Activated T-cell treated with anti-CD3 and anti-CD28 coated beads, Interleukin-2, amount 50 U/mL, for 72 hours (primary cell): Measurements from ENCODE around the gene CTSL. TPM values are rescaled to one million over a fixed set of nuclear protein-coding genes. Genes with fewer than 3 reads are reported as not detected.

ENCODE experiments used
- ATAC-seq, 2 donors: fragments of 150-1000 bp; cut with Tn5 transposase; replicated peaks in 1 of 2; 2 replicates each; pipeline ENCODE4 v1.10.0; 2021; ENCODE audit warnings: moderate library complexity in 2 of 2, mild to moderate bottlenecking in 1 of 2
- DNase-seq, 2 donors: peaks; one replicate each; pipeline ENCODE4 v3.0.0; 2021 to 2022; ENCODE audit warnings: mixed read lengths in 1 of 2
- H3K27ac Mint-ChIP-seq: one replicate; pipeline ENCODE4 v1.8.0; 2022; ENCODE audit warnings: mild to moderate bottlenecking, moderate library complexity, mixed read lengths
- H3K27me3 Mint-ChIP-seq: one replicate; pipeline ENCODE4 v1.8.0; 2022; ENCODE audit warnings: low read depth, mixed read lengths
- H3K36me3 Mint-ChIP-seq, 2 donors: one replicate each; pipeline ENCODE4 v1.8.0; 2022; ENCODE audit warnings: mixed read lengths in 2 of 2, mild to moderate bottlenecking in 1 of 2; ENCODE audit not compliant: insufficient read depth in 2 of 2
- H3K4me1 Mint-ChIP-seq: one replicate; pipeline ENCODE4 v1.8.0; 2022; ENCODE audit warnings: low read depth, mixed read lengths
- H3K4me3 Mint-ChIP-seq, 2 donors: one replicate each; pipeline ENCODE4 v1.8.0; 2022; ENCODE audit warnings: mild to moderate bottlenecking in 2 of 2, mixed read lengths in 2 of 2, moderate library complexity in 2 of 2
- H3K9me3 Mint-ChIP-seq, 2 donors: one replicate each; pipeline ENCODE4 v1.8.0; 2022; ENCODE audit warnings: mixed read lengths in 2 of 2
- total RNA-seq, 2 donors: library from RNA; stranded (reverse); gene quantifications; one replicate each; pipeline ENCODE4 v1.2.3, GENCODE V29; 2022

CTSL gene
- total RNA-seq, 2 donors from 2014 or later = 2.4 to 5.6 TPM

DNA sequence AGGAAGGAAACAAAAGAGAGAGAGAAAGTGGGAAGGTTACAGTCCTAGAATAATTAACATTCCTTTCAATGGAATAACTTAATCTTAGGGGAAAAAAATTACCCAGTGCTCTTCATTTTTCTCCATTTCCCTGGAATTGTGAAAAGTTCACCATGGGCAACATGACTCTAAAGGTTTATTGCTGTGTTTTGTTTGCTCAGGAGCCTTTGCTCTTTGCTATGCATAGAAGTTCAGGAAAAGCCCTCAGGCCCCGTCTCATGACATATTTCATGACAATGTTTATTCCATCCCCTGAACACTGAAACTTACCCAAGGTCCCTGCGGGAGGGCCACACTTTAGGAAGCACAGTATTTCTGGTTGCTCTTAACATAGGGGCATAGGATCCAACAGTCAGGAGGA is 9.8 kb upstream of the CTSL start:
- Mint-ChIP-seq H3K9me3 (peaks cover 2 to 4% of the 10 kb centered on the region in 2 donors), H3K27ac (no peak overlapping the region), H3K27me3 (peaks cover 30% of the 10 kb centered on the region), H3K4me3 (no peak overlapping the region), H3K36me3 (peaks cover 0 to 1% of the 10 kb centered on the region in 2 donors), H3K4me1 (peaks cover 12% of the 10 kb centered on the region)
- DNase-seq (no peak), ATAC-seq (no peak)

DNA sequence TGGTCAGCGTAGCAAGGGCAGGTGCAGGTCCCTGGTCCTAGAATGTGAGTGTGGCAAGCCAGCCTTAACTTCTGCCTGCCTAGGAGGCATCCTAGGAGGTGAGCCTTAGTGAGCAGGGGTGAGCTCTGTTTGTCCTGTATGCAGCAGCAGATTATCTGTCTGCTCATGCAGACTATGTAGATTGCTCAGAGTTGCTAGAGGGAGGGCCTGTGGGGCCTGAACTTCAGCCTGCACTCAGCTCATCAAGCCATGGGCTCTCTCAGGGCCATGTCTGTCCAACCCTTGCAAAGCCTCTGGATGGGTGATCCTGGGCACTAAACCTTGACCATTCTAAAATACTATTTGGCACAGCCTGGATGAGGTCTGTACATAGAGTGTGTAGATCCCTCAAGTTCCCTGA is 8.5 kb upstream of the CTSL start:
- no peak overlapping the region for H3K4me3 Mint-ChIP-seq
- peaks cover 0 to 1% of the 10 kb centered on the region in 2 donors for H3K36me3 Mint-ChIP-seq
- ATAC-seq (no peak), DNase-seq (no peak)
- H3K9me3 Mint-ChIP-seq = peaks cover 2 to 4% of the 10 kb centered on the region in 2 donors
- H3K27ac Mint-ChIP-seq = no peak overlapping the region
- H3K27me3 Mint-ChIP-seq = peaks cover 32% of the 10 kb centered on the region
- H3K4me1 Mint-ChIP-seq = peaks cover 12% of the 10 kb centered on the region

DNA sequence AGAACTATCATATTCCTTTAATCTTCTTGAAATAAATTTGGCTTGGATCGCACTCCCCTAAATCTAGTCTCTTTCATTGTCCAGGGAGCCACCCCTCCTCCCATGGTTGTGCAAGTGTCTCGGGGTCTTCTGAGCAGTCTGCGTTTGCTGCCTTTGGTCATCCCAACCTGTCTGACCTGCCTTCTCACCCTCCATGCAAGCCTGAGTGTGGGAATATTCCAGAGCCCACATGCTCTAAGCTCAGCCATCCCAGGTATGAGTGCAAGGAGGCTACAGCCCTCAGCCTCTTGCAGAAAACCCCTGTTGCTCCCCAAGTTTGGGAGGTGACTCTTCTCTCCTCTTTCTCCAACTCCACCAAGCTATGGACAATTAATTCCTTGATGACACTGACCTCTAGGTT is 7.7 kb upstream of the CTSL start:
- Mint-ChIP-seq H3K4me3 (no peak overlapping the region), H3K4me1 (peaks cover 5% of the 10 kb centered on the region), H3K9me3 (no peaks in the 10 kb centered on the region), H3K36me3 (peaks cover 0 to 1% of the 10 kb centered on the region in 2 donors), H3K27ac (no peak overlapping the region), H3K27me3 (peaks cover 24% of the 10 kb centered on the region)
- DNase-seq = no peak
- no peak for ATAC-seq

DNA sequence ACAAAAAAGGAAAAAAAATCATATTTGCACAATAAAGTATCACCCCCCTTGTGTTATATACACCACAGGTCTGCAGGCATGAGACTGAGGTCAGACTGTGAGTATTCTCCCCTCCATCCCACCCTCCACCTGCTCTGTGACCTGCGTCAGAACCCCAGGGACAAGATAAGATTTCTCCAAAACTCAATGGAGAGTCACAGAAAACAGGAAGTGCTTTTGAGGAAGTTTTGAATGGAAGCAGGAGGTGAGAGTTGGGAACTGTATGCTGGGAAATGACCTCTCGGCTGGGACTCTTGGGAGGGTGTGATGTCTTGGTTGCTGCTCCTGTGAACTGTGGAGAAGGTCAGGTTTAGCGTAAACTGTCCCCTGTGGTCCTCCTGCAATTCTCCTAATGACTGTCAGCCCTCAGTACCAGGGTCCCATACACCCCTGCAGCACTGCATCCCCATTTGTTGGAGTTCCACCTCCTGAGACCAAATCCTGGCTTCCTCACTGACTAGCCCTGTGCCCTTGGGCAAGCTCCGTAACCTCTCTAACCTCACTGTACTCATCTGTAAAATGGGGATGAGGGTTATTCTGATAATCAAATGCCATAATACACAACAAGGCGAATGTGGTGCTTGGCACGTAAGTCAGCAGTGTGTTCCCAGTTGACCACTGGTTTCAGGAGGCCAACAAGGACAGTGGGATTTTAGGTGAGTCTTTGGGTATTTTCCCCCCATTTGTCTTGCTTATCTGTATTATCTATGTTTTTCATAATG is 6.9 kb upstream of the CTSL start:
- Mint-ChIP-seq H3K9me3 (no peaks in the 10 kb centered on the region), H3K4me3 (no peak overlapping the region), H3K36me3 (peaks cover 0 to 1% of the 10 kb centered on the region in 2 donors), H3K27me3 (peaks cover 22% of the 10 kb centered on the region), H3K27ac (no peak overlapping the region), H3K4me1 (no peaks in the 10 kb centered on the region)
- ATAC-seq (no peak), DNase-seq (no peak)

DNA sequence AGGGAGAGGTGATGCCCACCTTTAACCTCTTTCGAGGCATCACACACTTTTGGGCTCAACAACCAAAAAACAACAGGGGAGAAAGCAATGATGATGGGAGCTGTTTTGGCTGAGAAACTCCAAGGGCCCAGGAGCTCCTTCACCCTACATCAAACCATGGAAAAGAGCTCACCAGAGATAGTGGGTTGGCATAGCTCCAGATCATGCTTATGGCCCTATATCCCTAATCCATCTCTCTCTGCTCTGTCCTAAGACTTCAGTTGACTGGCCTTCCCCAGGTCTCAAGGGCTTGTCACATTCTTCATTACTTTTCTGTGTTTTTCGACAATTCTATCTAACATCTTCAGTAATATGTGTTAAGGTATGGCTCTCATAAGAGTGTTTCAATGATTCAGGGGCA is 5.7 kb upstream of the CTSL start:
- Mint-ChIP-seq H3K9me3 (no peaks in the 10 kb centered on the region), H3K36me3 (peaks cover 0 to 1% of the 10 kb centered on the region in 2 donors), H3K4me1 (no peaks in the 10 kb centered on the region), H3K27ac (no peak overlapping the region), H3K27me3 (peaks cover 29% of the 10 kb centered on the region), H3K4me3 (no peak overlapping the region)
- DNase-seq (no peak), ATAC-seq (no peak)

DNA sequence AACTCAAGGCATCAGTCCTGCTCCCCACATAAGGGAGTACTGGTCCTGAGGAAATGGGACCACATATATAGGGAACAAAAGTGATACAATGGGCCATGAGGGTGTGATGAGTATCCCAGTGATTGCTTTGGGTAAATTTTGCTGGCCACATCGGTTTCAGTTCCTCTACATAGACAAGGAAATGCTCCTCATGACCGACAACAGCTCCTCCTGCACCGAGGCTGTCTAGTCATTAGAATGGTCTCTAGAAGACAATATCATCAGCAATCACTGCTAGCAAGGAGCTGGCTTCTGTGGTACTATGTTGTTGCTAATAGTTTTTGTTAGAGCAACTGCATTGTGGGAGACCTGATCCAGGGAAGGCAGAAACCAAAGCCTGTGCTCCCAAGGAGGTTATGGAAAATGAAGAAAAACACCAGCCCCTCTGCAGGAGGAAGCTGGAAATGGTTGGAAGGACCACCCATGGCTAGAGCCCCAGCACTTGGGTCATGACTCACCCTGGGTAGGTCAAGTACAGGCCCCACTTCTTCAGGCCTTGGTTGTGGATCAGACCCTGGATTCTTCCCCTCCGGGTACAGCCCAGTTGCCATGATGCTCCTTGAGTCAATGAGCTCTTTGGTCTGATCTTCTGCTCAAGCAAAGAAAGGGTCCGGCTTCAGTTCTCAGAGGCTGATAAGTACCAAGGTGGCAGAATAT is 3.4 kb upstream of the CTSL start:
- Mint-ChIP-seq H3K27ac (no peak overlapping the region), H3K4me3 (no peak overlapping the region)

DNA sequence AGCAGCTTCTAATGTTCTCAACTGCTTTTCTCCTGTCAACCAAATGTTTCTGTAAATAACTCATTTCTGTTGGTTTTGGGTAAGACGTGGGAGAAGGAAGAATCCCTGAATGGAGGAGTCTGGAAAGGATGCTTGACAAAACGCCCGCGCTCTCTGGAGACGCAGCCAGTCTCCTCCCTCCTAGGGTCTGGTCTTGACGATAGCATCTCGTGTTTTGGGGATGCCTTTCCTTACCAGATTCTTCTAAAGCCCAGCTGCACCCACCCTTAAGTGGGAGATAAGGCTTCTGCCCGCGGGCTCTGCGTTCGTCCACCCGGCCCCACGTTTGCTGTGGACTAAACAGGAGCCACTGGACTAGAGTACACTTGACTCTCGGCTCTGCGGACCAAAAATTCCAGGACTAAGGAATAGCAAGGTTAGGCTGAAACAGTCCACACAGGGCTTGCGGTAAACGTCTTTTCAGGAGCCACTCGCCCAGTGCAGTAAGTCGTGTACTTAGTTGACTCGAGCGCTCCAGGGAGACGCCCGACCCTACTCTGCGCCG is 491 bp upstream of the CTSL start:
- ATAC-seq (no peak), DNase-seq (no peak)
- Mint-ChIP-seq H3K4me3 (peak overlapping the region; percentile 90 to 92), H3K4me1 (peaks cover 12% of the 10 kb centered on the region), H3K27ac (no peak overlapping the region), H3K27me3 (peaks cover 37% of the 10 kb centered on the region), H3K36me3 (no peaks in the 10 kb centered on the region), H3K9me3 (no peaks in the 10 kb centered on the region)

More for the DNA sequence above, 3.4 kb upstream of the CTSL start:
- Mint-ChIP-seq H3K4me1 (peaks cover 12% of the 10 kb centered on the region), H3K9me3 (no peaks in the 10 kb centered on the region), H3K36me3 (no peaks in the 10 kb centered on the region), H3K27me3 (peaks cover 38% of the 10 kb centered on the region)
- ATAC-seq (no peak), DNase-seq (no peak)

DNA sequence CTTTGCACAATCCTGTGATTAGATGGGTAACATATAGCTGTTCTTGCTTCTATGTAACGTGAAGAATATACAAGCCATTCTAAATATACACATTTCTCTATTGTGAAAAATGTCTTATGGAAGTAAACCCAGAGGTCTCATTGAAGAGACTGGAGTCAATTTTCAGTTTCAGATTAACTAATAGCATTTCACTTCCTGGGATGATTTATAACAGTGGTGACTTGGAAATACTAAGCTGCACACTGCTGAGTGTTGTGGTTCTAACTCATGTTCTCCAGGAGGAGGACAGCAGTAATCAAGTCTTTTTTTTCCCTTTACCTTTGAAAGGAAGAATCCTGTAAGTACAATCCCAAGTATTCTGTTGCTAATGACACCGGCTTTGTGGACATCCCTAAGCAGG is 3.3 kb downstream of the CTSL start:
- Mint-ChIP-seq H3K36me3 (peaks cover 0 to 1% of the 10 kb centered on the region in 2 donors), H3K4me3 (no peak overlapping the region), H3K27me3 (peaks cover 39% of the 10 kb centered on the region), H3K9me3 (peaks cover 0 to 1% of the 10 kb centered on the region in 2 donors), H3K4me1 (peaks cover 22% of the 10 kb centered on the region), H3K27ac (no peak overlapping the region)
- DNase-seq = no peak
- no peak for ATAC-seq

DNA sequence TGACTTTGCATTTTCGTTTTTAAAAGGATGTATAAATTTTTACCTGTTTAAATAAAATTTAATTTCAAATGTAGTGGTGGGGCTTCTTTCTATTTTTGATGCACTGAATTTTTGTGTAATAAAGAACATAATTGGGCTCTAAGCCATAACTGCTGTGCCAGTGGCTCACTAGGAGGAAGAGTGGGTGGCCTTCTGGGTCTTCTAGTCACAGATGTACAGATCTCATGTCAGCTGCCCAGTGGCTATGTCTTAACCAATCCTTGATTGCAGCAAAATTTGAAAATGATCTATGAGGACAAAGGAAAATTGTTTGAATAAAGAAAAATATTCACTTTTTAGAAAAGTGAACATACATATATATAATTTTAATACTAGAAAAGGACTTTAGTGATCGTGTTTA is 5.4 kb downstream of the CTSL start:
- Mint-ChIP-seq H3K4me3 (no peak overlapping the region), H3K27me3 (peaks cover 29% of the 10 kb centered on the region), H3K27ac (no peak overlapping the region), H3K4me1 (peaks cover 15% of the 10 kb centered on the region), H3K9me3 (peaks cover 0 to 1% of the 10 kb centered on the region in 2 donors), H3K36me3 (peaks cover 0 to 1% of the 10 kb centered on the region in 2 donors)
- ATAC-seq (no peak), DNase-seq (no peak)

DNA sequence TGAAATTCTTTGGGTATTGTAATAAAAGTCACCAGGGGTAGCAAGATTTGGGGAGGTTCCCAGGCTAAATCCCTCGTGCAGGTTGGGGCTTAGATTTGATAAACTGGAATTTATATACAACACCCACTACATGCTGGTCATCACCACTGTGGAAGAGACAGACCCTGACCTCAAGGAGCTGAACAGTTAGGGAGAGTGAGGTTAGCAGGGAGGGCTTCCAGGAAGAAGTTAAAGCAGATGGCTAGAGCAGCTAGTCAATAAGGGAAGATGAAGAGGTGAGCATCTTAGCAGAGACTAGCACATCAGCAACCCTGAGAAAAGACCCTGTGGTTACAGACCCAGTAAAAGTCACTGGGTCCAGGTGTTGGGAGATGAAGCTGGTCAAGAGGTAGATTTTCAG is 6.4 kb downstream of the CTSL start:
- no peak for ATAC-seq
- Mint-ChIP-seq H3K4me1 (peaks cover 11% of the 10 kb centered on the region), H3K36me3 (peaks cover 0 to 1% of the 10 kb centered on the region in 2 donors), H3K9me3 (peaks cover 0 to 1% of the 10 kb centered on the region in 2 donors), H3K27ac (no peak overlapping the region), H3K27me3 (peaks cover 35% of the 10 kb centered on the region), H3K4me3 (no peak overlapping the region)
- DNase-seq = no peak

DNA sequence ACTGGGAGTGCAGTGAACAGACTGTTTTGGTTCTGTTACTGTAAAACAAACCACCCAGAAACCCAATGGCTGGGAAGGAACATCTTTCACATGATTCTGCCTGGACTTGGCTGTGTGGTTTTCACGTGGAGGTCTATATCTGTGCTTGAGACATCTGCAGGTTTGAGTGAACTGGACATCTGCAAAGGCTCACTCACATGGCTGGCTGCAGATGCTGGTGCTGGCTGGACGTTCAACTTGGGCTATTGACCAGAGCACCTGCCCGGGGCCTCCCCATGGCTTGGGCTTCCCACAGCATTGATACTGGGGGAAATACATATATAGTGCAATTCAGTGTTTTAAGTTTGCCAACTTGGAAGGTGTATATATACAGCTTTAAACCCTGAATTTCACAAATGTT is 6.8 kb downstream of the CTSL start:
- Mint-ChIP-seq H3K9me3 (peaks cover 0 to 1% of the 10 kb centered on the region in 2 donors), H3K4me3 (no peak overlapping the region), H3K36me3 (peaks cover 0 to 1% of the 10 kb centered on the region in 2 donors), H3K27me3 (peaks cover 32% of the 10 kb centered on the region), H3K27ac (no peak overlapping the region), H3K4me1 (peaks cover 11% of the 10 kb centered on the region)
- ATAC-seq (no peak), DNase-seq (no peak)

DNA sequence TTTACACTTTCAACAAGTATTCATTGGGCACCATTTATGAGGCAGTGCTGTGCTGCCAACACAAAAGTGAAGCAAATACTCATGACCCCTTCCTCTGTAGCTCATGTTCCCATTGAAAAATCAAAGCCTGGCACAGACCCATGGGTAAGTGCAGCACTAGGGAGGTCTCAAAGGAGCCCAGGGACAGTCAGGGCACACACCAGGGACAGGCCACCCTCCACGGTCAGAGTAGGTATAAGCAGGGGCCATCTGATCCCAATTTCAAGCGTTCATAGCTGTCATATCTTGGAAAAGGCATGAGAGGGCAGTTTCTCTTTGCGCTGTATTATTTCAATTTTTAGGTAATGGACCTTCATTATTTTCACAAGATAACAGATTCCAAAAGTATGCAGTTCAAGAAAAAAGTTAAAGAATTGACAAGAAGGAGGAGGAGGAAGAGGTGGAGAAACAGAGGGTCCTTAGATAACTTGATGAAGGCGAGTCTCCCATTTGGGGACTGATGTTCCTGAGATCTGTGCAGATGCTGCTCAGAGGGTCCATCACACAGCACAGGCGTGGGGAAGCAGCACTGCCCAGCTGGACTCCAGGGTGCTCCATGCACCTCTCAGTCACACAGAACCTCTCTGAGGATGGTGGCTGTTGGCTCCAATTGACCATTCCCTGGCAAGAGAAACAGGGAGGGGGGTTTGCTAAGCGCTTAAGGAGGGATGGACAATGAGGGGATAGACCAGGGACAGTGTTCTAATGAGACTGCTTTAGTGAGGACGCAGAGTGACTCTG is 7.5 kb downstream of the CTSL start:
- peaks cover 1 to 2% of the 10 kb centered on the region in 2 donors for H3K9me3 Mint-ChIP-seq
- H3K4me1 Mint-ChIP-seq = peaks cover 11% of the 10 kb centered on the region
- DNase-seq (no peak), ATAC-seq (no peak)
- no peak overlapping the region for H3K27ac Mint-ChIP-seq
- H3K4me3 Mint-ChIP-seq = no peak overlapping the region
- H3K27me3 Mint-ChIP-seq = peaks cover 31% of the 10 kb centered on the region
- H3K36me3 Mint-ChIP-seq = peaks cover 0 to 1% of the 10 kb centered on the region in 2 donors

DNA sequence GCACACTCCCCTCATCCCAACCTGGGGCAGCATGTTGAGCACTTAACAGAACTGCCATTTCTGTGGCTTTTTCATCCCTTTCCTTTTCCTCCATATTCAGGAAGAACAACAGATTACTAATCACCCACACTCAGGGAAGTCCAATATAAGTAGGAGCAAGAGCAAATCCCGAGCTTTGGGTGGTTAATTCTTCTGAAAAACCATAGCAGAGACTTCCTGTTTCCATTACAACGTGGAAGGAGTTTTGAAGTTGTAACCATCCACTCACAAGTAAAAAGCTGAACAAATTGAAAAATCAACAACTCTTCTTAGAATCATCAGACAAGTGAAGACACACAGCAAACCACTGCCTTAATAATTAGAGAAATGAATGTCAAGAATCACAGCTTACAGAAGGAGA is 8.2 kb downstream of the CTSL start:
- peaks cover 32% of the 10 kb centered on the region for H3K27me3 Mint-ChIP-seq
- no peak overlapping the region for H3K27ac Mint-ChIP-seq
- H3K4me3 Mint-ChIP-seq = no peak overlapping the region
- H3K9me3 Mint-ChIP-seq = peaks cover 1 to 2% of the 10 kb centered on the region in 2 donors
- DNase-seq (no peak), ATAC-seq (no peak)
- peaks cover 11% of the 10 kb centered on the region for H3K4me1 Mint-ChIP-seq
- H3K36me3 Mint-ChIP-seq = peaks cover 0 to 1% of the 10 kb centered on the region in 2 donors
